HEK293 (cell line): ENCODE measurements around the gene SLC2A4RG.

ENCODE experiments used
- CTCF ChIA-PET: fragments of 350-600 bp; formaldehyde crosslinking; extraction: SDS; loops from one replicate; lab custom pipeline; 2021; ENCODE audit warnings: antibody characterized with exemption; lab: Yijun Ruan, JAX
- POLR2A ChIA-PET: fragments of 300-600 bp; formaldehyde crosslinking; extraction: SDS; loops from one replicate; lab custom pipeline; 2020; ENCODE audit warnings: antibody characterized with exemption, inconsistent platforms; lab: Yijun Ruan, JAX
- H3K27ac ChIP-seq: fragments of 200-500 bp; sonication (Bioruptor generic); 2 replicates; pipeline ENCODE4 v1.5.1; 2014; ENCODE audit warnings: low read depth, low read length, control low read depth, inconsistent platforms; ENCODE audit errors: extremely low read depth
- H3K36me3 ChIP-seq, 2 experiments: fragments of 200-500 bp in 1 of 2; sonication (Bioruptor generic) in 1 of 2; 1 replicate in 1 of 2; 2 replicates in 1 of 2; pipeline ENCODE4 v1.5.1; 2014 to 2017; ENCODE audit warnings: inconsistent platforms in 2 of 2, low read length in 2 of 2; ENCODE audit not compliant: control insufficient read depth in 2 of 2, insufficient read depth in 1 of 2
- H3K4me1 ChIP-seq: fragments of 200-500 bp; sonication (Bioruptor generic); 2 replicates; pipeline ENCODE4 v1.5.1; 2014; ENCODE audit warnings: mild to moderate bottlenecking, low read length, inconsistent platforms; ENCODE audit not compliant: control insufficient read depth, insufficient read depth
- H3K4me3 ChIP-seq: 2 replicates; pipeline ENCODE4 v1.5.1; 2011; ENCODE audit warnings: low read depth, mild to moderate bottlenecking, control low read depth, low read length, moderate library complexity
- H3K9me3 ChIP-seq: fragments of 200-500 bp; sonication (Bioruptor generic); 2 replicates; pipeline ENCODE4 v1.5.1; 2014; ENCODE audit warnings: low read depth, low read length, inconsistent platforms; ENCODE audit not compliant: control insufficient read depth, insufficient read depth
- GLIS1 ChIP-seq: fragments of 450-650 bp; formaldehyde crosslinking; IDR thresholded peaks from 2 replicates; pipeline ENCODE4 v1.5.1; 2016; ENCODE audit warnings: missing biosample characterization, missing genetic modification characterization
- MZF1 ChIP-seq: fragments of 450-650 bp; formaldehyde crosslinking; IDR thresholded peaks from 2 replicates; pipeline ENCODE4 v1.5.1; 2017; ENCODE audit warnings: missing biosample characterization, missing genetic modification characterization, borderline replicate concordance
- PATZ1 ChIP-seq: fragments of 450-650 bp; formaldehyde crosslinking; IDR thresholded peaks from 2 replicates; pipeline ENCODE4 v1.5.1; 2016; ENCODE audit warnings: missing biosample characterization, missing genetic modification characterization
- REPIN1 ChIP-seq: fragments of 450-650 bp; formaldehyde crosslinking; IDR thresholded peaks from 2 replicates; pipeline ENCODE4 v1.5.1; 2017; ENCODE audit warnings: missing biosample characterization, missing genetic modification characterization, low read depth
- ZBTB1 ChIP-seq: fragments of 450-650 bp; formaldehyde crosslinking; IDR thresholded peaks from 2 replicates; pipeline ENCODE4 v1.5.1; 2016; ENCODE audit warnings: missing biosample characterization, missing genetic modification characterization
- ZBTB48 ChIP-seq: fragments of 450-650 bp; formaldehyde crosslinking; IDR thresholded peaks from 2 replicates; pipeline ENCODE4 v1.5.1; 2016; ENCODE audit warnings: missing biosample characterization, missing genetic modification characterization
- ZEB2 ChIP-seq: fragments of 450-650 bp; formaldehyde crosslinking; IDR thresholded peaks from 2 replicates; pipeline ENCODE4 v1.5.1; 2016; ENCODE audit warnings: missing biosample characterization, missing genetic modification characterization
- ZIC2 ChIP-seq: fragments of 450-650 bp; formaldehyde crosslinking; IDR thresholded peaks from 2 replicates; pipeline ENCODE4 v1.5.1; 2016; ENCODE audit warnings: missing biosample characterization, missing genetic modification characterization
- ZNF155 ChIP-seq: fragments of 450-650 bp; formaldehyde crosslinking; IDR thresholded peaks from 2 replicates; pipeline ENCODE4 v1.5.1; 2016; ENCODE audit warnings: missing biosample characterization, missing genetic modification characterization
- ZNF248 ChIP-seq: fragments of 450-650 bp; formaldehyde crosslinking; IDR thresholded peaks from 2 replicates; pipeline ENCODE4 v1.5.1; 2017; ENCODE audit warnings: missing biosample characterization, missing genetic modification characterization
- ZNF292 ChIP-seq: fragments of 450-650 bp; formaldehyde crosslinking; IDR thresholded peaks from 2 replicates; pipeline ENCODE4 v1.5.1; 2016; ENCODE audit warnings: low read depth, missing biosample characterization, missing genetic modification characterization, borderline replicate concordance
- ZNF391 ChIP-seq: fragments of 450-650 bp; formaldehyde crosslinking; IDR thresholded peaks from 2 replicates; pipeline ENCODE4 v1.5.1; 2016; ENCODE audit warnings: low read depth, missing biosample characterization, missing genetic modification characterization, borderline replicate concordance
- ZNF416 ChIP-seq: fragments of 450-650 bp; formaldehyde crosslinking; IDR thresholded peaks from 2 replicates; pipeline ENCODE4 v1.5.1; 2016; ENCODE audit warnings: missing biosample characterization, missing genetic modification characterization
- ZNF423 ChIP-seq: fragments of 450-650 bp; formaldehyde crosslinking; IDR thresholded peaks from 2 replicates; pipeline ENCODE4 v1.5.1; 2016; ENCODE audit warnings: missing biosample characterization, missing genetic modification characterization
- ZNF529 ChIP-seq: fragments of 450-650 bp; formaldehyde crosslinking; IDR thresholded peaks from 2 replicates; pipeline ENCODE4 v1.5.1; 2017; ENCODE audit warnings: missing genetic modification characterization, missing biosample characterization; ENCODE audit not compliant: insufficient replicate concordance
- ZNF624 ChIP-seq: fragments of 450-650 bp; formaldehyde crosslinking; IDR thresholded peaks from 2 replicates; pipeline ENCODE4 v1.5.1; 2017; ENCODE audit warnings: missing biosample characterization, missing genetic modification characterization
- ZNF837 ChIP-seq: fragments of 450-650 bp; formaldehyde crosslinking; IDR thresholded peaks from 2 replicates; pipeline ENCODE4 v1.5.1; 2016; ENCODE audit warnings: missing biosample characterization, missing genetic modification characterization
- TF ChIP-seq, protein P1 (sequence below): fragments of 450-650 bp; formaldehyde crosslinking; IDR thresholded peaks from 2 replicates; pipeline ENCODE4 v1.5.1; 2017; ENCODE audit warnings: missing biosample characterization, mild to moderate bottlenecking, missing genetic modification characterization, moderate library complexity
- TF ChIP-seq, protein P2 (sequence below): fragments of 450-650 bp; formaldehyde crosslinking; IDR thresholded peaks from 2 replicates; pipeline ENCODE4 v1.5.1; 2017; ENCODE audit warnings: missing biosample characterization, missing genetic modification characterization

SLC2A4RG gene

GRCh38 chr20:63791497-63792156 lies 52.1 kb downstream of the SLC2A4RG start (continued):
- TF ChIP-seq ZNF248 (no peak), ZBTB48 (tag by site-specific recombination) (no peak), ZBTB1 (tag by site-specific recombination) (no peak), ZNF423 (tag by site-specific recombination) (no peak), ZEB2 (tag by site-specific recombination) (no peak), ZNF624 (tag by site-specific recombination) (no peak), ZNF391 (tag by site-specific recombination) (no peak), ZNF416 (tag by site-specific recombination) (no peak), ZNF155 (tag by site-specific recombination) (no peak), GLIS1 (no peak)
- TF ChIP-seq, protein P1, sequence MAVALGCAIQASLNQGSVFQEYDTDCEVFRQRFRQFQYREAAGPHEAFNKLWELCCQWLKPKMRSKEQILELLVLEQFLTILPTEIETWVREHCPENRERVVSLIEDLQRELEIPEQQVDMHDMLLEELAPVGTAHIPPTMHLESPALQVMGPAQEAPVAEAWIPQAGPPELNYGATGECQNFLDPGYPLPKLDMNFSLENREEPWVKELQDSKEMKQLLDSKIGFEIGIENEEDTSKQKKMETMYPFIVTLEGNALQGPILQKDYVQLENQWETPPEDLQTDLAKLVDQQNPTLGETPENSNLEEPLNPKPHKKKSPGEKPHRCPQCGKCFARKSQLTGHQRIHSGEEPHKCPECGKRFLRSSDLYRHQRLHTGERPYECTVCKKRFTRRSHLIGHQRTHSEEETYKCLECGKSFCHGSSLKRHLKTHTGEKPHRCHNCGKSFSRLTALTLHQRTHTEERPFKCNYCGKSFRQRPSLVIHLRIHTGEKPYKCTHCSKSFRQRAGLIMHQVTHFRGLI, result no peak
- TF ChIP-seq, protein P2, sequence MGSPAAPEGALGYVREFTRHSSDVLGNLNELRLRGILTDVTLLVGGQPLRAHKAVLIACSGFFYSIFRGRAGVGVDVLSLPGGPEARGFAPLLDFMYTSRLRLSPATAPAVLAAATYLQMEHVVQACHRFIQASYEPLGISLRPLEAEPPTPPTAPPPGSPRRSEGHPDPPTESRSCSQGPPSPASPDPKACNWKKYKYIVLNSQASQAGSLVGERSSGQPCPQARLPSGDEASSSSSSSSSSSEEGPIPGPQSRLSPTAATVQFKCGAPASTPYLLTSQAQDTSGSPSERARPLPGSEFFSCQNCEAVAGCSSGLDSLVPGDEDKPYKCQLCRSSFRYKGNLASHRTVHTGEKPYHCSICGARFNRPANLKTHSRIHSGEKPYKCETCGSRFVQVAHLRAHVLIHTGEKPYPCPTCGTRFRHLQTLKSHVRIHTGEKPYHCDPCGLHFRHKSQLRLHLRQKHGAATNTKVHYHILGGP (tag by site-specific recombination), result no peak

- no peaks in the 10 kb centered on the region for H3K4me1 ChIP-seq
- POLR2A ChIA-PET, result interaction anchor here (0.6 to 0.7 kb wide), 2 partner anchors 188 to 234 kb away, joined by 3 to 4 read pairs; no protein-coding TSS in a partner anchor
- H3K9me3 ChIP-seq, result no peaks in the 10 kb centered on the region
- H3K27ac ChIP-seq, result no peak overlapping the region
- no peak for TF ChIP-seq MZF1 (tag by site-specific recombination)
- no peak for TF ChIP-seq ZNF837 (tag by site-specific recombination)
- TF ChIP-seq REPIN1 (tag by site-specific recombination), result no peak
- no peak for TF ChIP-seq ZIC2
- TF ChIP-seq ZNF292 (tag by site-specific recombination), result no peak
- no peak for TF ChIP-seq ZNF529
- TF ChIP-seq PATZ1, result no peak
- no peak overlapping the region for H3K4me3 ChIP-seq
- peaks cover 0 to 15% of the 10 kb centered on the region in 2 experiments; a peak in 1 of 3 replicates for H3K36me3 ChIP-seq
- CTCF ChIA-PET, result interaction anchor here (0.6 to 1.5 kb wide), 2 partner anchors 18 to 1708 kb away, joined by 3 to 4 read pairs; no protein-coding TSS in a partner anchor
Measured at GRCh38 chr20:63792866-63793265, 53.3 kb downstream of the SLC2A4RG start.
